ENCODE measurements around the gene WDR93. TPM values are rescaled to one million over a fixed set of nuclear protein-coding genes. Genes with fewer than 3 reads are reported as not detected.
"Not testable (repeated sequence)": the region's sequence is repeated elsewhere in the genome, so short reads cannot be mapped to it uniquely, and the experiment has no call there.

The WDR93 gene
- total RNA-seq, 1 donor from 2014 or later = 0.41 TPM

GRCh38 chr15:89783861-89784685 is 93.5 kb downstream of the WDR93 start:
- no peak for DNase-seq (ENCODE audit: low spot score in 2 of 2)
- no peak for FAIRE-seq

DNA sequence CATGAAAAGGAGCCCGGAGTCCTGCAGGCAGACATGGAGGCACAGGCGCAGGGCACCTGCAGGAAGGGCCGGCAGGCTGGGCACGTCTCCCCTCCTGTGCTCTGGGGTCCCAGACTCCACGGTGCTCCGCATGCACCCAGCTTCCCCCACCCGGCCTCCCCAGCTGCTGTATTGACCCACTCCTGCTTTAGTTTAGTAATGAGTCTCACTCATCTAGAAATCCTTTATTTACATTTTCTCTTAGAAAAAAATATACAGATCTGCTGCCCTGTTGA is 94.0 kb downstream of the WDR93 start:
- DNase-seq (ENCODE audit: low spot score in 2 of 2) = no peak

DNA sequence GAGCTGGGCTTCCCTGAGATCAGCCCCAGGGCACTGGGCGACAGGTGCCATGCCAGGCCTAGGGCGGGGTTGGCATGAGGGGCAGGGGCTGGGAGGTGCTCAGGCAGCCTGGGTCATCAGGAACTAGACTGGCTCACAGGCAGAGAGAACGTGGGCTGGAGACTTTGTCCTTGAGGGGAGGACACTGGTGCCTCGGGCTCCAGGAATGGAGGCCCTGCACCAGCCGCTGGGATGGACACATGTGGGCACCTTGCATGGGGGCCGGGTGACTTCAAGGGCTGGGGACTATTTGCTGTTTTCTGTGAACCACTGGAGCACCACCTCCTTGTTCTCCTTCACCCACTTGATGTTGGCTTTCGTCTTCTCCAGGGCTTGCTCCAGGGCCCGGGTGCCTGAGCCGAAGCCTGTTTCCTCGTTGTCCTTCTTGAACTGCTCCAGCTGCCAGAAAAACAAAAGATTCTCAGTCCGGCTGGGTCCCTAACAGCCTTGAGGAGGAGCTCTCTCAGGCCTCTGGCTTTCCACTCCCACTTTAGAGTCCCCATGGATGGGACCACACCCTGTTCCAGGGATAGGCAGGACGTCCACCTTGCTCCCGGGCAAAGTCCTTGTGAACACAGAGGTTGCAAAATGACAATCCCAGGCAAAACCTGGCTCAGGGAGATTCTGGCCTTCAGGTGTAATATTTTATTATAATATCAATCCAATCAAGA is 94.6 kb downstream of the WDR93 start:
- DNase-seq (ENCODE audit: low spot score in 2 of 2) (no peak), FAIRE-seq (no peak)

More for the DNA sequence above, 94.0 kb downstream of the WDR93 start:
- no peak for FAIRE-seq

DNA sequence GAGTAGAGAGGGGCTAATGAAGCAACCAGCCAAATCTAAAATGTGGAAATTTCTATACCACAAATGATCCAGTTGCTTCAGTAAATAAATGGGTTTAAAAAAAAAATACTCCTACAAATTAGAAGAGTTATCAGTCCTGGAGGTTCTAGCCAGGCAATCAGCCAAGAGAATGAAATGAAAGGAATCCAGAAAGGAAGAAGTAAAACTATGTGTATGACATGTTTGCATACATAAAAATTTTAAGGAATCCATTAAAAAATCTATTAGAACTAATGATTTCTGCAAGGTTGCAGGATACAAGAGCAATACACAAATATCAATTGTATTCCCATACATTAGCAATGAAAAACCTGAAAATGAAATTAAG is 95.1 kb downstream of the WDR93 start:
- FAIRE-seq (no peak), DNase-seq (ENCODE audit: low spot score in 2 of 2) (no peak)

DNA sequence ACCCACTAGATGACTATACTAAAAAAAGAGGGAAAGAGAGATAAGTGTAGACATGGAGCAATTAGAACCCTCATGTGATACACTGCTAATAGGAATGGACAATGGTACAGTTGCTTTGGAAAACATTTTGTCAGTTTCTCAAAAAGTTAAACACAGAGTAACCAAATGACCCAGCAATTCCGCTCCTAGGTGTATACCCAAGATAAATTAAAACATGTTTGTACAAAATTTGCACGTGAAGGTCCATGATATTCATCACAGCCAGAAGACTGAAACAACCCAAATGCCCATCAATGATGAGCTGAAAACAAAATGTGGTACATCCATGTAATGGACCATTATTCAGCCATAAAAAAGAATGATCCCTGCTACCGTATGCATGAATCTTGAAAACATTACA is 97.3 kb downstream of the WDR93 start:
- no peak for FAIRE-seq
- DNase-seq (ENCODE audit: low spot score in 2 of 2) = no peak

GRCh38 chr15:89788585-89788984 is 98.0 kb downstream of the WDR93 start:
- not testable (repeated sequence) for DNase-seq (ENCODE audit: low spot score in 2 of 2); FAIRE-seq

- no peak for FAIRE-seq
- DNase-seq (ENCODE audit: low spot score in 2 of 2) = no peak
These were observed 99.6 kb downstream of the WDR93 start for GRCh38 chr15:89790206-89790605.

GRCh38 chr15:89790661-89791060 is 100.0 kb downstream of the WDR93 start:
- DNase-seq (ENCODE audit: low spot score in 2 of 2) (no peak), FAIRE-seq (no peak)

DNA sequence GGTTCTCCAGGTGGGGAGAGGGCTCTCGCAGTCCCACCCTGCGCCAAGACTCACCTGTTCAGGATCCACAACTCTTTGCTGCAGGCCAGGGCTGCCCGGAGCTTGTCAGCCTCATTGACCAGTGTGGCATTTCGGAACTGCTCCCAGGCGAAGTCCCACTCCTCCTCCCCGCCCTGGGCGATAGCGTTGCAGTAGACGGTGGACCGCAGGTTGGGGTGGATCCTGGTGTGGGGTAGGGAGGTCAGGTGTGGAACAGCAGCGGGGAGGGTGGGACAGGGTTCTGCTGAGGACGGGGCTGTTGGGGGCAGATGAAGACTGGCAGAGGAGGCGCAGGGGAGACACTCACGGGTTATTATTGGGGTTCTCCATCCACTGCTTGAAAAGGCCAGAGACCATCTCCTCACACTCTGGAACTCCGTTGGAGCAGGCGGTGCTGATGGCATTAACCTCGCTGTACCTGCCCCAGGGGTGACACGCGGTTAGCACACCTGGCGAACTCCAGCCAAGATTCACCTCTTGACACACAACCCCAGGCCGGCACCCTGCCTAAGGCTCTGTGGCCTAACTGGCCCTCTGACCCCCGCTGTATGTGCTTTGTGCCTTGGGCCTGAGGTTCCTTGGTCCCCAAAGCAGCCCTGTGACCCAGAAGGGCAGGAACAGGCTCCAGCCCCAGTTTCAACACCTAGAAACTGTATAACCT is 101.6 kb downstream of the WDR93 start:
- DNase-seq (ENCODE audit: low spot score in 2 of 2) = no peak
- FAIRE-seq = no peak

Small RNAs within 50 kb of the gene (small RNA-seq; reads per million reads assigned to genes)
- not detected for gene RNU6-132P

Other genes with a start within 250 kb of the WDR93 start
- 4.1 TPM for gene RHCG, start 194.2 kb upstream of the WDR93 start, total RNA-seq
- gene TICRR, start 115.3 kb upstream of the WDR93 start, total RNA-seq = 1.2 TPM
- 4.9 TPM for gene KIF7, start 35.3 kb upstream of the WDR93 start, total RNA-seq
- gene PLIN1, start 11.4 kb upstream of the WDR93 start, total RNA-seq = under 0.01 TPM
- gene PEX11A, start 57 bp upstream of the WDR93 start, total RNA-seq = 12.6 TPM
- 2.0 TPM for gene MESP1, start 60.4 kb downstream of the WDR93 start, total RNA-seq
- not detected for gene MESP2, start 85.5 kb downstream of the WDR93 start, total RNA-seq
- gene ANPEP, start 124.0 kb downstream of the WDR93 start, total RNA-seq = 0.82 TPM
- gene AP3S2, start 203.2 kb downstream of the WDR93 start, total RNA-seq = 40.8 TPM
- 13.5 TPM for gene ARPIN, start 222.1 kb downstream of the WDR93 start, total RNA-seq

Measured in frontal cortex (tissue), 4 donors.